GM19023 (cell line): Measurements from ENCODE around the gene ANKRD29.
"Not testable (repeated sequence)": the region's sequence is repeated elsewhere in the genome, so short reads cannot be mapped to it uniquely, and the experiment has no call there.

ENCODE experiments used
- ATAC-seq: cut with Tn5 transposase; IDR thresholded peaks from one replicate; pipeline ENCODE4 v1.9.1; 2021; ENCODE audit warnings: mild to moderate bottlenecking, moderate library complexity; ENCODE audit not compliant: unreplicated experiment

ANKRD29 gene

DNA sequence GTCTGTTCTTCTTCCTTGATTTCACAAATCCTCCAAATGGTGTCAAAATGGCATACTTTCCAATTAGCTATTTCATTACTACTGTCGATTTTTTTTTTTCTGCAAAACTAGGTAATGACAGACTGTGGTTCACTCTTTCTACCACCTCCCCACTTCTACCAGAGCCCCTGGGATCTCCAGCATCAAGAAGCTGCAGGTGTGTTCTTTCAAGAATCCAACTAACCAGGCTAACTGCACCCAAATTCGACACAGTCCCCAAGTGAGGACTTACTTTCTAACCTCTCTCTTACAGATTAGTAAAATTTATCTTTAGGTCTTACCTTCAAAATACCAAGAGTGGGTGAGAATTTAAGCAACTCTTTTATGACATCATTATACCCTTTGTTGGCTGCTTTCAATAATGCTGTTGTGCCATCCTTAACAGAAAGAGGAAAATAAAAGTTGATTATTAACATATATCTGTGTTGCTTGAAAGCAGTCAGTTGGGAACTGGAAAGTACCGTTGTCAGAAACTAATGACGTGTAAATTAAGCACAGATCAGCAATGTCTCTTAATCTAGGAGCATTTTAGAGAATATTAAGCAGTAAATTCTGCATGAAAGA is 45.2 kb downstream of the ANKRD29 start:
- ATAC-seq = peak; percentile 37

DNA sequence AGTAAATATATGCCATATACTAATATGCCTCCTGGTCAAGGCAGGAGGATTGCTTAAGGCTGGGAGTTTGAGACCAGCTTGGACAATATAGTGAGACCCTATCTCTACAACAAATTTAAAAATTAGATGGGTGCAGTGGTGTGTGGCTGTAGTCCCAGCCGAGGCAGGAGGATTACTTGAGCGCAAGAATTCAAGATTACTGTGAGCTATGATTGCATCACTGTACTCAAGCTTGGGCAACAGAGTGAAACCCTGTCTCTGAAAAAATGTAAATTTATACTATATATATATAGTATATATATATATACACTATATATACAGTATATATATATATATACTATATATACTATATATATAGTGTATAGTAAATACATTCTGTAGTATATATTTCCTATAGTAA is 46.5 kb downstream of the ANKRD29 start:
- no peak for ATAC-seq

DNA sequence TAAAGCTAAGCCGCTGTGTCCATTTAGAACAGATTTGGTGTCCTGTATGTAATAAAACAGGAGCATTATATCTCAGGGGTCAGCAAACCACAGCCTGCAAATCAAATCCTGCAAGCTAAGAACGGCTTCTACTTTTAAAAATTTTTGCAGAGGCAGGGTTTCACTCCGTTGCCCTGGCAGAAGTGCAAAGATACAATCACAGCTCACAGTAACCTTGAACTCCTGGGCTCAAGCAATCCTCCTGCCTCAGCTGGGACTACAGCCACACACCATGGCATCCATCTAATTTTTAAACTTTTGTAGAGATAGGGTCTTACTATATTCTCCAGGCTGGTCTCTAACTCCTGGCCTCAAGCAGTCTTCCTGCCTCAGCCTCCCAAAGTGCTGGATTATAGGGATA is 47.8 kb downstream of the ANKRD29 start:
- no peak for ATAC-seq

DNA sequence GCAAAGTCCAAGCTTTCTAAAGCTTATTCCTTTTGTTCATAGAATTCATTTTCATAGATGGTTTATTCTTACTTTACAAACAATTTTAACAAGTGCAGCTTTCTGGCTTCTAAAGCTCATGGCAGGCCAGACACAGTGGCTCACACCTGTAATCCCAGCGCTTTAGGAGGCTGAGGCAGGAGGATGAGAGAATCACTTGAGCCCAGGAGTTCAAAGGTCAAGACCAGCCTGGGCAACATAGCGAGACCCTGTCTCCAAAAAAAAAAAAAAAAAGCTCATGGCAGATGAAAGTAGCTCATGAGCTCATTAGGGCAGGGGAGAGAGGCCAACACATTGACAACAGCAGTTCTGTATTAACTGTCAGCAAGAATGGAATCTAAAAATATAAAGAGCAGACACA is 48.3 kb downstream of the ANKRD29 start:
- ATAC-seq = no peak

DNA sequence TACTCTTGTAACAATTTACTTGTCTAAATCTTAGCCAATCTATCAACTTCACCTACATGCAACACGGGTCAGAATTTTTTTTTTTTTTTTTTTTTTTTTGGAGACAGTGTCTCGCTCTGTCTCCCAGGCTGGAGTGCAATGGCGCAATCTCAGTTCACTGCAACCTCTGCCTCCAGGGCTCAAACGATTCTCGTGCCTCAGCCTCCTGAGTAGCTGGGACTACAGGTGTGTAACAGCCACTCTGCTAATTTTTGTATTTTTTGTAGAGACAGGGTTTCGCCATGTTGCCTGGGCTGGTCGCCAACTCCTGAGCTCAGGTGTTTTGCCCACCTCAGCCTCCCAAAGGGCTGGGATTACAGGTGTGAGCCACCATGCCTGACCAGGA is 49.6 kb downstream of the ANKRD29 start:
- ATAC-seq = not testable (repeated sequence)

DNA sequence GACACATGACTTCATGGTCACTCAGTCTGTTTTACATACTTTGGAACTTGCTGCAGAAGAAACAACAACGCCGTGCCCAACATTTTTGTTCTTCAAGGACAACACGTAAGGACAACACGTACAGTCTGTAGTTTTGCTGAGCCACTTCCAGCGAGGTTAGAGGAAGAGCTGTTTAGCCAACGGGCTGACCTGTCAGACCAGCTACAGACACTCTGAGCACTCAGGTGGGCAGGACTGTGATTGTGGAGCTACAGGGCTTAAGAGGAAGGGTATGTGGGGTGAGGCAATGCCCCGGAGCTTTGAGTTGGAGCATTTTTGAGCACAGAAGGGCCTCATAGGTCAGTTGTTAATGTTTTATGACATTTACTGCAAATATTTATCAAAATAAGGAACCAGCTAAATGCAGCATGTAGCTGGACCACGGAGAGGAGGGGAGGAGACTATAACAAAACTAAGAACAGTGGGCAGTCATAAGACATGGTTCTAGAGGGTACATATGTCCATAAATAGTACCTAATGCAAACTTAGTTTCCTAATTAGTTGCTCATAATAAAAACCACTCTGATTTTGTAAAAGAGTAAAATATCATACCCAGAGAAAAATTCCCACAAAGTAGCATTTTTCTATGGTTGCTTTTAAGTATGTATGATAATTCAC is 50.1 kb downstream of the ANKRD29 start:
- peak; percentile 43 for ATAC-seq

DNA sequence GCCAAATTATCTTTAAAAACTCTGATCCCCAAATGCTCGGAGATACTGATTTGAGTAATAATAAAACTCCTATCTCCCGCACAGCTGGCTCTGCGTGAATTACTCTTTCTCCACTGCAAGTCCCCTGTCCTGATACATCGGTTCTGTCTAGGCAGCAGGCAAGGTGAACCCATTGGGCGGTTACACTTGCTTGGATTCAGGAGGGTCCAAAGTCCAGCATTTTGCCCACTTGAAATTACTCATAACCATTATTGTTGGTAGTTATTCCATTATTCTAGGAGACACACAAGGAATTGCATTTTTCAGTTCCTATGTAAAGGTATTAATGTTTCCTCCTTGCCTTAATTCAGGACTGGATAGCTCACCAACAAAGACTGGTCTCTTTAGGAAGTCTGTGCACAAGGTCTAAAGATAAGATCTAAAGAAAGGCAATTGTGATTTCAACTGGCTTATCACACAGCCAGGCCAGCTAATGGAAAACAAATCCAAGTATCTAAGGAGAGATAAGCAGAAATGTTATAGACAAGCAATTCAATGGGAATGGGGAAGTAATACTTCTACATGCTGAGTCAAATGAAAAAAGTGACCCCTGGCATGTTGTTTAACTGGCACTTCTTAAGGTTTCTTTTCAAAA is 53.2 kb downstream of the ANKRD29 start:
- no peak for ATAC-seq

DNA sequence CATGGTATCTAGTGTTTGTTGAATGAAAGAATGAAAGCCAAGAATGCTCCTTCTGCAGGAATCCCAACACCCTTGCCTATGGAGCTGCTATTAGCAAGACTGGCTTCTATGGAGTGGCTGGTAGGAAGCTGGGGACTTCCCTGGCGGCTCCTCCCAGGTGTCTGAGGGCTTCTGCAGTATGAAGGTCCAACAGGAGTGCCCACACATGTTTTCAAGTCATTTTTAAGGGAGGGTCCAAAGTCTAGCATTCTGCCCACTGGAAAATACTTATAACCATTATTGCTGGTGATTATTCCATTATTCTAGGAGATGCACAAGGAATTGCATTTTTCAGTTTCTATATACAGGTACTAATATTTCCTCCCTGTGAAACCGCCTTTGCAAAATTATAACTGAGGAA is 54.5 kb downstream of the ANKRD29 start:
- no peak for ATAC-seq

DNA sequence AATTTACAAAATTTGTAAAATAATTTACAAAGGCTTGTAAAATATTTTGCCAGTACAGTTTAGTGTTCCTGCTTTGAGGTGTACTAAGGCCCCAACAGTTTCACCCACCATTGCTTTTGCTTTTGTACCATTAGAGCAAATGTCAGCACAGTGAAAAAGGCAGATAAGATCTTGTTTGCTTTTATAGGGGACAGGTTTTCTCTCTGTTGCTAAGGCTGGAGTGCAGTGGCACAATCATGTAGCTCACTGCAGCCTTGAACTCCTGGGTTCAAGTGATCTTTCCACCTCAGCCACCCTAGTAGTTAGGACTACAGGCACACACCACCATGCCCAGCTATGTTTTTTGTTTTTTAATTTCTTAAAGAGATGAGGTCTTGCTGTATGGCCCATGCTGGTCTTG is 56.8 kb downstream of the ANKRD29 start:
- no peak for ATAC-seq

DNA sequence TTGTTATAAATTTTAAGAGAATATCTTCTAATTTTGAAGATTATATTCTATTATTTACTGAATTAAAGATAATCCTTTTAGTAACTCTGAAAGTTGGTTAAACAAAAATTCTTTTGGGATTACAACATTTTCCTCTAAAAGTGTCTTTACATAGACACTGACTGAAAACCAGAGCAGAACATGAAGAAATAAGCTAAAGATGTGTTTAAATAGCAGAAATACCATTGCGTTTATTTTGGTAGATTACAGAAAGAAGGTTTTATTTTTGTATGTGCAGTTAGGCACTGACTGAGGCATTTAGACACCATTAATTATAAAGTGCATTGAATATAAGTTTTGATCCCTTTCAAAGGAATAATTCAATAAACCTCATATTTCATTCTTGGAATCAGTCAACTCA is 62.9 kb downstream of the ANKRD29 start:
- ATAC-seq = no peak

DNA sequence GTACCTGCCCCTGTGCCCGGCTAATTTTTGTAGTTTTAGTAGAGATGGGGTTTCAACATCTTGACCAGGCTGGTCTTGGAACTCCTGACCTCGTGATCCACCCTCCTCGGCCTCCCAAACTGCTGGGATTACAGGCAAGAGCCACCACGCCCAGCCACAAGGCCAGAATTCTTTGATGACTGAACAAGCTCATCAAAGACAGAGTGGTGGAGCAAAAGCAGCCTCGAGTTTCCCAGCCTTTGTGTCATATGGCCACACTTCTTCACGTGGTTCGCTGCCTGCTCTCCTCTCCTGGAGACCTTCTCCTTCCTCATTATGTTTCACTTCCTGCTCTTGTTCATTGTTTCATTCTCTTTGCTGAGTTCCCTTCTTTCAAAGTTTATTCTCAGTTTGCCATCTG is 66.5 kb downstream of the ANKRD29 start:
- ATAC-seq = no peak

DNA sequence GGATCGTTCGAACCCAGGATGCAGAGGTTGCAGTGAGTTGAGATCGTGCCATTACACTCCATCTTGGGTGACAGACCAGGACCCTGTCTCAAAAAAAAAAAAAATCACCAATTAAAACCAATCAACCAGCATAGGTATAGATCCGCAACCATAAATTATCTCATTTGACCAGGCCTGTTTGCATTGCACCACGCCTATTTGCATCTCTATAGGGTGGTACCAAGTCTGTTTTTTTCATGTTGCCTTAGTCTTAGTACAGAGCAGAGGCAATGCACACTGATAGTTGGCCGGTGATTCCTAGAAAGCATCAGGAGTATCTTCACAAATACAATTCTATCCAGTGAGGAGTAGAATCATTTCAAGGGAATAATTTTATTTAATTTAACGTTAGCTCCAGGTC is 67.1 kb downstream of the ANKRD29 start:
- no peak for ATAC-seq

DNA sequence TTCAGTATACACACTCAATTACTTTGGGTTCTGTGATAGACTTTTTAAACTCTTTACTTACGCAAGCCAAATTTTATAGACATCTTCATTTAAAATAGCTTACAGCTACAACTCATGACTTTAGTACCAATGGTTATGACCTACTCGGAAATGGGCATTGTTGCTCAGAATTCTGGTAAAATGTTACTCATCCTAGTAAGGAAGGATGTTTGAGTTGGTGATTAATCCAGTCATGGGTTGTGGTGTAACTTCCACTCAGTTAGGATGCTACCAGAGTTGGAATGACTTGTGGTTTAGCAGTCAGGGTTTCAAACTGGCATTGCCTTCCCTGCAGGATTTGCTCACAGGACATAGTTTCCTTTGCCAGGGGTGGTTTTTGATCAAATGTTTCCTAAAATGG is 69.0 kb downstream of the ANKRD29 start:
- no peak for ATAC-seq

DNA sequence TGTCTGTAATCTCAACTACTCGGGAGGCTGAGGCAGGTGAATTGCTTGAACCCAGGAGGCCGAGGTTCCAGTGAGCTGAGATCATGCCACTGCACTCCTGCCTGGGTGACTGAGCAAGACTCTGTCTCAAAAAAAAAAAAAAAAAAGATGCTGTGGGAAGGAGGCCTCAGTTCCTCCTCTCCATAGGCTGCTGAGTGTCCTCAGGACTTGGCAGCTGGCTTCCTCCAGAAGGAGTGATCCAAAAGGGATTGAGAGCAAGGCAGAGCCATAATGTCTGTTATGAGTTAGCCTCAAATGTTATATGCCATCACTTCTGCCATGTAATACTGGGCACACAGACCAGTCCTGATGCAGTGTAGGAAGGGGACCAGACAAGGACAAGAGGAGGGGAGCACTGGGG is 69.8 kb downstream of the ANKRD29 start:
- ATAC-seq = no peak

DNA sequence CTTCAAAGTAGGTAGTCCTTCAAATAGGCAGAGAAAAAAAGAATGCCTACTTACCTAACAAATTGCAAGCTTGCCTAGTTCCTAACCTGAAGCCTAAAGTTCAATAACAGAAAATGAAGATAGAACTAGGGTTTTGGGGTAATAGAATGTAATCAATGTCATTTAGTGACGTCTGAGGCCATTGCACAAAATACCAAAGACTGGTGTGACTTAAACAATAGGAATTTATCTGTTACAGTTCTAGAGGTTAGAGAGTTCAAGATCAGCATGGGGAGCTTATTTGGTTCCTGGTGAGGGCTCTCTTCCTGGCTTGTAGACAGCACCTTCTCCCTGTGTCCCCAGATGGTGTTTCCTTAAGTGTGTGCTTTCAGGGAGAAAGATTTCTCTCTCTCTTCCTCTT is 71.7 kb downstream of the ANKRD29 start:
- ATAC-seq = no peak

DNA sequence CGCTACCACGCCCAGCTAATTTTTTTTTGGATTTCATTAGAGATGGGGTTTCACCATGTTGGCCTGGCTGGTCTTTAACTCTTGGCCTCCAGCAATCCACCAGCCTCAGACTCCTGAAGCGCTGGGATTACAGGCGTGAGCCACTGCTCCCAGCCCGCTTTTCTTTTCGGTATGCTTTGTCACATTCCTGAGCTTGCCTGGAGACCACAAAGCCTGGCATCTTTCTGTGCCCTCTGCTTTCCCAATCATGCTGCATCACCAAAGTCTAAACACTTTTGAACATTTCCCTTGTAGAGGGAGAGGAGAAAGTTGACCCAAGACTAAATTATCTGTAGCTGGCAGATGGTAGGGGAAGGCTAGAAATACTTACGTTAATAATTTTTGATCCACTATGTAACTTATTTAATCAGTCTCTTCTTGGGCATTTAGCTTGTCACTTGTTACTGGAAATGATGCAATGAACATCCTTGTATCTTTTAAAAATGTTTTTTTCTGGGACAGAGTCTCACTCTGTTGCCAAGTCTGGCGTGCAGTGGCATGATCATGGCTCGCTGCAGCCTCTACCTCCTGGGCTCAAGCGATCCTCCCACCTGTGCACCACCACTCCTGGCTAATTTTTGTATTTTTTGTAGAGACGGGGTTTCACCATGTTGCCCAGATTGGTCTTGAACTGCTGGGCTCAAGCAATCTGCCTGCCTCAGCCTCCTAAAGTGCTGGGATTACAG is 73.7 kb downstream of the ANKRD29 start:
- no peak for ATAC-seq

DNA sequence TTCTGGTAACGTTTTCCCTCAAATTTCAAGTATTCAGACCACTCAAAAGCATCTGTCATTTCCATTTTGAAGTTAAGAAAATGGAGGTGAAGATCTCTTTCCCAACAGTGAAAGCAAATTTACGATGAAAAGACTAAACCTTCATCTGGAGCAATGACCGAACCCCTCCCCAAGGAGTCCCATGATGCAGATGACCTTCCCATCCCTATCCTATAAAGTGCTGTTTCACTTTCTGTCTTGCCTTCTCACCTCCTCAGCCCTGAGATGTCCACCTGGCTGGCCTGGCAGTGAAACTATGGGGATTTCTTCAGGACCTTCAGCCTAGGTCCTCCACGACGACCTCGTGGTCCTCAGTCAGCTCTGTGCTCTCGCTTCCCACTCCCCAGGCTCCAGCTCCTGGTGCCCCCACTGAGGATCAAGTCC is 75.5 kb downstream of the ANKRD29 start:
- ATAC-seq = no peak

DNA sequence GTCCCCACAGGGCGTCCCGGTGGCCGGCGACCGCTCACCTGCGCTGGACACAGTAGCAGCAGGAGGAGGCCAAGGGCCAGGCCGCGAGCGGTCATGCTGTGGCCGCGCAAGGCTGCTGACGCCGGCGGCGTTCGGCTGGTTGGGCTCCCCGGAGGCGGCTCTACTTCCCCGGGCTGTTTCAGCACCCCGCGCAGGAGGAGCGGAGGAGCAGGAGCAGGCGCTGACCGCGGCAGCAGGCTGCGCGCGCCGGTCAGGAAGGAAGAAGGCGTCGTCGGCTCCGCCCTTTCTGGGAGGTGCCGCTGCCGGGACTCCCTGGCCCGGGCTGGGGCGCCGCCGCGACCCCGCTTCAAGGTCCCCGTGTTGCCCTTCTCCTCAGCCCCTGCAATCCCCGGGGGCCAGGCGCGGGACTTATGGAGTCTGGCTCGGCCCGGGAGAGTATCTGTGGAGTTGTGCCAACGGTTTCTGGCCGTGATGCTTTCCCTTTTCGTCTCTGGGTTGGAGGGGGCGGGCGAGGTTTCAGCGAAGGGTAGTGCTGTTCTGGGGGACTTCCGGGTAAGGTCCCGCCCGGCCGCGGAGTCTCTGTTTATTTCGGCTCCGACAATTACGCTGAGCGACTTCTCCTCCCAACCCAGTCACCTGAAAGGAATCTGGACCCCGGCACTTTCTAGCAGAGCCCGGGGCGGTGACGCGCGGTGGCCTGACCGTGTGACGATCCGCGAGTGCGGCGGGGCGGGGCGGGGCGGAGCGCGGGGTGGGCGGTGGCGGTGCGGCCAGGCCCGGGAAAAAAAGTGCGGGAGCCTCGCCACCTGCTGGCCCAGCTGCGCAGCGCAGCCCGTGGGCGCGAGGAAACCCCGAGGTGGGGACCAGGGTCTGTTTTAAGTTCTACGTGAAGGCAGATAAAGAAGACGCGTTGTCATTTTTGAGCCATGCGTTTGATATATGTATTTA is 76.2 kb downstream of the ANKRD29 start, which contains the start of gene NPC1:
Gene NPC1 (minus strand): TSS at position 258 of the 948 bp plus-strand sequence. CDS start 163 bp downstream, at position 95.
- ATAC-seq = peak; percentile 96

DNA sequence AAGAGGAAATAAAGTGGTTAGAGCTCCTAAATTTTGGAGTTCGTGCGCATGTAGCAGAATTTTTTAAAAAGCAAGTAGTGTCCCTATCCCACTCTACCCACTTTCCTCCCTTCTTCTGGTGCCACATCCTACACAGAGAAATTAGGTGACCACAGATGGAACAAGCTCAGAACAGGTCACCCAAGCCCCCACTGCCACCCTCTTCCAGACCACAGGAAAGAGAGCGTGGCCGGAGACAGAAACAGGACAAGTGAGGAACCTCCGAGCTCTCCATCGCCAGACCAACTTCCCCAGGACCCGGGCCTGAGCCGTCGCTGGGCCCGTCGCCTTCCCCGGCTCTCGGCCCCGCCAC is 76.8 kb downstream of the ANKRD29 start:
- ATAC-seq = no peak

DNA sequence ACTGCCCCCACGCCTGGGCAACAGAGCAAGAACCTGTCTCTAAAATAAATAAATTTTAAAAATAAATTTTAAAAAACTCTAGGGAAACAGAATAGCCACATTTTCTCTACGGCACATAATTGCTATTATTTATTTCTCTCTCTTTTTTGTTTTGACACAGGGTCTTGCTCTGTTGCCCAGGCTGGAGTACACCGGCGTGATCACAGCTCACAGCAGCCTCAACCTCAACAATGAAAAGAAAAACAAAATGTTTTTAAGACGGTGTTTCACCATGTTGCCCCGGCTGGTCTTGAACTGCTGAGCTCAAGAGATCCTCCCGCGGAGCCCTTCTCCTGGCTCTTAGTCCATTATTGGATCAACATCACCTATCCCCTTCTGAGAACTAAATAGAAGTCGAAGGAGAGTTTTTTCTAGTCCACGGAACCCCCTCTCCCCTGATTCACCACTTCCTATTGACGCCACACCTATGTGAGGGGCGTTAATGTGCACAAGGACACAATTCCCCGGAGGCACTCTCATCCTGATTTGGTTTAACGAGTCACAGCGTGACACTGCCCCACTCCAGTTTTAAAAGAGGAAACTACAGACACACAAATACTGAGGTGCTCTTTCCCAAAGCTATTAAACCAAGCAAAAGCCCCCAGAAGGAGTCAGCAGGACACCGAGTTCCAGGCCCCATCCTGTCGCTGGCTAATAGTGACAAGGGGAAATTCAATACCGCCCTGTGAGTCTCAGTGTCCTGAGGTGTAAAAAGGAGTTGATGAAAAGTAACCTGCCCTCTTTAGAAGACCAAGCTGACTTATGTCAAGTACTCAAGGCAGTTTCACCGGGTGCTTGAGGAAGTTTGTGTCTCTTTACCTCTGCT is 77.5 kb downstream of the ANKRD29 start:
- ATAC-seq = no peak
